AG09309 (cell line): ENCODE measurements around the gene ABHD16B.
"Not testable (repeated sequence)": the region's sequence is repeated elsewhere in the genome, so short reads cannot be mapped to it uniquely, and the experiment has no call there.

Experiments
- DNase-seq: peaks from one replicate; pipeline ENCODE4 v3.0.0-alpha.2; 2010; ENCODE audit warnings: low read depth
- H3K4me3 ChIP-seq: 2 replicates; pipeline ENCODE4 v1.5.1; 2011; ENCODE audit warnings: mild to moderate bottlenecking, low read depth, low read length, moderate library complexity; ENCODE audit not compliant: control insufficient read depth
- TF ChIP-seq, protein P1 (sequence below): IDR thresholded peaks from 2 replicates; pipeline ENCODE4 v1.5.1; 2011; ENCODE audit warnings: mild to moderate bottlenecking, low read depth, low read length, inconsistent platforms; ENCODE audit not compliant: insufficient read depth, control insufficient read depth; ENCODE audit errors: missing control alignments

ABHD16B gene

DNA sequence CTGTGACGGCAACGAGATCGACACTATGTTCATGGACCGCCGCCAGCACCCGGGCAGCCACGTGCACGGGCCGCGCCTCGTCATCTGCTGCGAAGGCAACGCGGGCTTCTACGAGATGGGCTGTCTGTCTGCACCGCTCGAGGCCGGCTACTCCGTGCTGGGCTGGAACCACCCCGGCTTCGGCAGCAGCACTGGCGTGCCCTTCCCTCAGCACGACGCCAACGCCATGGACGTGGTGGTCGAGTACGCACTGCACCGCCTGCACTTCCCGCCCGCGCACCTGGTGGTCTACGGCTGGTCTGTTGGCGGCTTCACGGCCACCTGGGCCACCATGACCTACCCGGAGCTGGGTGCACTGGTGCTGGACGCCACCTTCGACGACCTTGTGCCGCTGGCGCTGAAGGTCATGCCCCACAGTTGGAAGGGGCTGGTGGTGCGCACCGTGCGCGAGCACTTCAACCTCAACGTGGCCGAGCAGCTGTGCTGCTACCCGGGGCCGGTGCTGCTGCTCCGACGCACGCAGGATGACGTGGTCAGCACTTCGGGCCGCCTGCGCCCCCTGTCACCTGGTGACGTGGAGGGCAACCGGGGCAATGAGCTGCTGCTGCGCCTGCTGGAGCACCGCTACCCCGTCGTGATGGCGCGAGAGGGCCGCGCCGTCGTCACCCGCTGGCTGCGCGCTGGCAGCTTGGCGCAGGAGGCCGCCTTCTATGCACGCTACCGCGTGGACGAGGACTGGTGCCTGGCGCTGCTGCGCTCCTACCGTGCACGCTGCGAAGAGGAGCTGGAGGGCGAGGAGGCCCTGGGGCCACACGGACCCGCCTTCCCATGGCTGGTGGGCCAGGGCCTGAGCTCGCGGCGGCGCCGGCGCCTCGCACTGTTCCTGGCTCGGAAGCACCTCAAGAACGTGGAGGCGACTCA is 943 bp downstream of the ABHD16B start:
- no peak overlapping the region for H3K4me3 ChIP-seq
- DNase-seq, result no peak
- TF ChIP-seq, protein P1, sequence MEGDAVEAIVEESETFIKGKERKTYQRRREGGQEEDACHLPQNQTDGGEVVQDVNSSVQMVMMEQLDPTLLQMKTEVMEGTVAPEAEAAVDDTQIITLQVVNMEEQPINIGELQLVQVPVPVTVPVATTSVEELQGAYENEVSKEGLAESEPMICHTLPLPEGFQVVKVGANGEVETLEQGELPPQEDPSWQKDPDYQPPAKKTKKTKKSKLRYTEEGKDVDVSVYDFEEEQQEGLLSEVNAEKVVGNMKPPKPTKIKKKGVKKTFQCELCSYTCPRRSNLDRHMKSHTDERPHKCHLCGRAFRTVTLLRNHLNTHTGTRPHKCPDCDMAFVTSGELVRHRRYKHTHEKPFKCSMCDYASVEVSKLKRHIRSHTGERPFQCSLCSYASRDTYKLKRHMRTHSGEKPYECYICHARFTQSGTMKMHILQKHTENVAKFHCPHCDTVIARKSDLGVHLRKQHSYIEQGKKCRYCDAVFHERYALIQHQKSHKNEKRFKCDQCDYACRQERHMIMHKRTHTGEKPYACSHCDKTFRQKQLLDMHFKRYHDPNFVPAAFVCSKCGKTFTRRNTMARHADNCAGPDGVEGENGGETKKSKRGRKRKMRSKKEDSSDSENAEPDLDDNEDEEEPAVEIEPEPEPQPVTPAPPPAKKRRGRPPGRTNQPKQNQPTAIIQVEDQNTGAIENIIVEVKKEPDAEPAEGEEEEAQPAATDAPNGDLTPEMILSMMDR, result no peak

DNA sequence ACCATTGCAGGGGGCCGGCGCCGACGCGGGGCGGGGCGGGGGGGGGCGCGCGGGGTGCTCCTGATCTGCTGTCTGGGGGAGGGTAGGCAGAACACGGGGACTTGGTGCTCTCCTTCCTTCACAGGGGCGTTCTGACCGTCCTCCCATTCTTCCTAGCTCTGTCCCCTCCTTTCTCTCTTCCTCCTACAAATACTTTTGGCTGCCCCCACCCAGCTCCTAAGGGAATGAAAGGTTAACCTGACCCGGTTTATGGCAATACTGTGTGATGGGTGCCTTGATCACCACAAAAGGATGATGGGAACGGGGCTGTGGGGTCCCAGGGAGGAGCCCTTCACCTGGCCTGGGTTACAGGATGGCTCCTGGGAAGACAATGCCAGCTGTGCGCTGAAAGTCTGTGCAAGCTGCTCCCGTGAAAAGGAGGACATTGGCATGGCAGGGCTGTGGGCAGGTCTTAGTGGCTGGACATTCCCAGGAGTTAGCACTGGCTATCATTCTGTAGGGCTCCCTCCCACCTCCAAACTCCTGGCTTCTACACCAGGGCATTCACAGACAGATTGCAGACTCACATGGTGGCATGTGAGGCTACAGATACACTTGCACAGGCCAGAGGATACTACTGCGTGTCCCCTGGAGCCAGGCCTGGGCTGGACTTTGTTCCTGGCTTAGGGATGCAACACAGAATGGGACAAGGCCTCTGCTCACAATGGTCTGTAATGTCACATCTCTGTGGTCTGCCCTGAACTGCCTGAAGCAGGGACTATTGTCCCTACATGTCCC is 1.9 kb downstream of the ABHD16B start:
- DNase-seq, result no peak
- H3K4me3 ChIP-seq, result peak overlapping the region; percentile 100; the same call in 1 of the 2 replicates
- TF ChIP-seq, protein P1, result no peak

DNA sequence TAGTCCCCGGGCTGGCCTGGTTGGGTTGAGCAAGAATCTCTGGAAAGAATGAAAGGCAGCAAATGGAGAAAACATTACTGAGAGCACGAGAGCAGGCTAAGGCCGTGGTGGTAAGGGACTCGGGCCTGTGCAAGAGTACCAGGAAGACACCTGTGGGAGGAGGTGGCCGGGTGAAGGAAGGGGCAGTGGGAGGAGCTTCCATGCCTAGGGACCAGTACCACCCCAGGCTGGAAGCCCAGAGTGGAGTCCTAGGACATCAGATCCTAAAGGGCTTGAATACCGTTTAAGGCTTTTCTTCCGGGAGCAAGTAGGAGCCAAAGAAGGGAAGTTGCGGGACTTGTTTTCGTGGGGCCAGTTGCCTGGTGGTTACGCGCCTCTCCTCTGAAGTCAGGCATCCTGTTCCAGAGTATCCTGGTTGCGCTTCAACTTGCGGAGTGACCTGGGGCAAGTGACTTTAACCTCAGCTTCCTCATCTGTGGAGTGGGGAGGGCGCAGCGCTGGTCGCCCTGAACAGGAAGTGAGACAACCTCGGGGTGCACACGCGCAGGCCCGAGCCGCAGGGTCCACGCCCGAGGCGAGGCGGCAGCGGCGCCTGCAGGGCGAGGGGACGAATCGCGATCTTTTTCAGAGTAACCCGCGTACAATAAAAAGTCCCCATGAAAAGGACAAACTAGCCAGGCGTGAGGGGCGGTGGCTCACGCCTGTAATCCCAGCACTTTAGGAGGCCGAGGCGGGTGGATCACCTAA is 2.7 kb downstream of the ABHD16B start:
- TF ChIP-seq, protein P1, result peak; percentile 62
- DNase-seq, result peak; percentile 31
- peak overlapping the region; percentile 100 for H3K4me3 ChIP-seq

DNA sequence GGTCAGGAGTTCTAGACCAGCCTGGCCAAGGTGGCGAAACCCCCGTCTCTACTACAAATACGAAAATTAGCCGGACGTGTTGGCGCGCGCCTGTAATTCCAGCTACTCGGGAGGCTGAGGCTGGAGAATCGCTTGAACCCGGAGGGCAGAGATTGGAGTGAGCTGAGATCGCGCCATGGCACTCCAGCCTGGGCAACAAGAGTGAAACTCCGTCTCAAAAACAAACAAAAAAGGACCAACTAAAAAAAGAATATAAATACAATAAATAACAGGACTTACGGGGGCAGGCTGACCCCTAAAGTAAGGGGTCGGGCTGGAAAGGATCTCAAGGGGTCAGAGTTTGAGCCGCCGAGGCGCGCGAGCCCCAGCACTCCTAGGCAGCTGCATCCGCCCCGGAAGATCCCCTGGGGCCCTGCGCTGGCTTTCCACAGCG is 3.3 kb downstream of the ABHD16B start:
- DNase-seq, result no peak
- peak overlapping the region; percentile 100 for H3K4me3 ChIP-seq
- TF ChIP-seq, protein P1, result no peak

DNA sequence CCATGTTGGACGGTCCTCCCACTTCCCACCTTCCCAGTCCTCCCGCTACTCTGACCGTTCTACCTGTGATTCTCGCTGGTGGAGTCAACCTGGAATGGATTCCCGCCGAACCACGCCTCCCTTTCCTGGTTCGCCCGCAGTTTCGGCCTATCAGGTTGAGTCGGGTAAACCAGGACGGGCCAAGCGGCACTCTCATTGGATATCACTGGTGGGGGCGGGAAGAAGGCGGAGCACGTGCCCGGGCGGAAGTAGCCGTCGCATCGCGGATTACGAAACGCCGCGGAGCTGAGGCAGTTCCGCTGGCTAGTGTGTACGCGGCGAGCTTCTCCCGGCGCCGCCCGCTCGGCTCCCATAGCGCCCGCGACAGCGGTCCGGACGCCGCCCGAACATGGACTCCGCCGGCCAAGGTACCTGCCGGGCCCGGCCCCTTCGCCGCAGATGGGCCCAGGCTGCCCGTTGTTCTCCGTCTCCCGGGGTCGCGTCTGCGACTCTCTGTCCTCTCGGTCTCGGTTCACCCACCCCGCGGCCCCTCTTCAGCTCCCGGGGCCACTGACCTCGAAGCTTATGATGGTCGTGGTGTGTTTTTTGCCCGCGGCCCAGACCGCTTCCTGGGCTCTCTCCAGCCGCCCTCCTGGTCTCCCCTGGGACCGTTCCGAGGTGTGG is 3.8 kb downstream of the ABHD16B start, which contains the start of gene TPD52L2:
Gene TPD52L2 (plus strand): TSS at position 293 of the 663 bp plus-strand sequence. CDS start 96 bp downstream, at position 389.
- DNase-seq, result peak; percentile 87
- peak within 1 kb of the TSS; percentile 100 for H3K4me3 ChIP-seq
- TF ChIP-seq, protein P1, result no peak

DNA sequence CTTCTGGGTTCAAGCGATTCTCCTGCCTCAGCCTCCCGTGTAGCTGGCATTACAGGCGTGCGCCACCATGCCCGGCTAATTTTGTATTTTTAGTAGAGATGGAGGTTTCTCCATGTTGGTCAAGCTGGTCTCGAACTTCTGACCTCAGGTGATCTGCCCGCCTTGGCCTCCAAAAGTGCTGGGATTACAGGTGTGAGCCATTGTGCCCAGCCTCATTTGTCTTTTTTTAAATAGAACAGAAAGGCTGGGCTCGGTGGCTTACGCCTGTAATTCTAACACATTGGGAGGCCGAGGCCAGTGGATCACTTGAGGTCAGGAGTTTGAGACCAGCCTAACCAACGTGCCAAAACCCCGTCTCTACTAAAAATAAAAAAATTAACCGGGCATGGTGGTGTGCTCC is 5.7 kb downstream of the ABHD16B start:
- DNase-seq, H3K4me3 ChIP-seq: not testable (repeated sequence)
